Gastrocnemius medialis (tissue), 4 donors: ENCODE data around the gene LILRB2. TPM values are rescaled to one million over a fixed set of nuclear protein-coding genes. Genes with fewer than 3 reads are reported as not detected.
A peak's percentile ranks its signal among the peaks of the same experiment; 100 is the strongest.
"Not testable (repeated sequence)": the region's sequence is repeated elsewhere in the genome, so short reads cannot be mapped to it uniquely, and the experiment has no call there.

ENCODE experiments used
- ATAC-seq, 2 donors: fragments of 150-250 bp; one replicate each; pipeline ENCODE4 v1.9.1; 2016
- DNase-seq, 2 donors: peaks; one replicate each; pipeline ENCODE4 v3.0.0-alpha.2; 2019
- H3K27ac ChIP-seq, 4 donors: fragments of 200-600 bp; sonication (generic); 1 replicate in 1 of 4; 2 replicates in 3 of 4; pipeline ENCODE4 v1.5.1; 2016 to 2018; ENCODE audit warnings: mild to moderate bottlenecking in 2 of 4, moderate library complexity in 1 of 4
- H3K27me3 ChIP-seq, 3 donors: fragments of 200-600 bp; sonication (generic) in 2 of 3; 1 replicate in 1 of 3; 2 replicates in 2 of 3; pipeline versions ENCODE4 v1.5.1 to v1.6.0; 2016 to 2019; ENCODE audit warnings: mild to moderate bottlenecking in 1 of 3, moderate library complexity in 1 of 3
- H3K36me3 ChIP-seq, 2 donors: fragments of 200-600 bp; sonication (generic) in 1 of 2; one replicate each; pipeline ENCODE4 v1.5.1; 2017 to 2018
- H3K4me1 ChIP-seq, 2 donors: fragments of 200-600 bp; sonication (generic) in 1 of 2; one replicate each; pipeline ENCODE4 v1.5.1; 2016 to 2017; ENCODE audit warnings: mild to moderate bottlenecking in 2 of 2
- H3K4me3 ChIP-seq, 4 donors: fragments of 200-600 bp; sonication (generic) in 3 of 4; 1 replicate in 1 of 4; 2 replicates in 3 of 4; pipeline ENCODE4 v1.5.1; 2016 to 2019; ENCODE audit warnings: mild to moderate bottlenecking in 2 of 4
- H3K9me3 ChIP-seq, 3 donors: fragments of 200-600 bp; sonication (generic) in 2 of 3; 1 replicate in 1 of 3; 2 replicates in 2 of 3; pipeline ENCODE4 v1.5.1; 2016 to 2019
- POLR2A ChIP-seq, 2 donors: fragments of 450-650 bp; IDR thresholded peaks; one replicate each; pipeline ENCODE4 v1.6.1; 2017; ENCODE audit warnings: antibody characterized with exemption in 2 of 2, mild to moderate bottlenecking in 2 of 2, moderate library complexity in 2 of 2
- in situ Hi-C, 4 donors: fragments of 200-750 bp; cut with MboI; loops; one replicate each; pipeline versions ENCODE4 v1.15.0 to v1.8.0; 2017; ENCODE audit warnings: low sequenced_read_pairs in 4 of 4
- intact Hi-C: fragments of 100-400 bp; cut with DNase I; formaldehyde crosslinking; loops from one replicate; pipeline ENCODE4 v1.15.1; 2023; ENCODE audit warnings: low total_unique reads
- total RNA-seq, 4 donors: library from RNA; depleted of rRNA; stranded (reverse); fragments of >200 nt; gene quantifications; one replicate each; pipeline versions ENCODE4 v1.1.0 to v1.2.3, GENCODE V29; 2016
- TF ChIP-seq, protein P1 (sequence below), 5 experiments: fragments of 450-650 bp in 3 of 5; fragments of 200-600 bp in 2 of 5; sonication (generic) in 2 of 5; IDR thresholded peaks in 4 of 5; conservative IDR thresholded peaks in 1 of 5; 1 replicate in 4 of 5; 2 replicates in 1 of 5; pipeline ENCODE4 v1.5.1; 2016 to 2019; ENCODE audit warnings: antibody characterized with exemption in 5 of 5, mild to moderate bottlenecking in 3 of 5, moderate library complexity in 3 of 5

The LILRB2 gene
- total RNA-seq, 4 donors from 2014 or later = 0.61 to 1.3 (median 1.2) TPM

DNA sequence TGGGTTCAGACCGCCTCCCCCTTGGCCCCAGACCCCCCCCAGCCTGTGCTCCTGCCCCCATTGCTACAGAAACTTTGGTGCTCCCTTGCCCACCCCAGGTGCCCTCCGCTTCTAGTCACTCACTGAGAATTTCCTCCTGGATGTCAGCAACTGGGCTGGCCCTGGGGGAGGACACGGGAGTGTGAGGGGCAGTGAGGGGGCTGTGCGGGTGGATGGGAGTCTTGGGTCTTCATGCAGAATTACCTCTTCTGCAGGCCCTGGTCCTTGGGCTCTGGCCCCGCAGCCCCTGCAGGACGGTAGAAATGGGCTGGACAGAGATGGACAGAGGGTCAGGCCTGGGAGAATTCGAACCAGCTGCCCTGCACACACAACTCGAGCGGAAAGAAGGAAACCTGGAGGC is 28.7 kb downstream of the LILRB2 start:
- TF ChIP-seq, protein P1, sequence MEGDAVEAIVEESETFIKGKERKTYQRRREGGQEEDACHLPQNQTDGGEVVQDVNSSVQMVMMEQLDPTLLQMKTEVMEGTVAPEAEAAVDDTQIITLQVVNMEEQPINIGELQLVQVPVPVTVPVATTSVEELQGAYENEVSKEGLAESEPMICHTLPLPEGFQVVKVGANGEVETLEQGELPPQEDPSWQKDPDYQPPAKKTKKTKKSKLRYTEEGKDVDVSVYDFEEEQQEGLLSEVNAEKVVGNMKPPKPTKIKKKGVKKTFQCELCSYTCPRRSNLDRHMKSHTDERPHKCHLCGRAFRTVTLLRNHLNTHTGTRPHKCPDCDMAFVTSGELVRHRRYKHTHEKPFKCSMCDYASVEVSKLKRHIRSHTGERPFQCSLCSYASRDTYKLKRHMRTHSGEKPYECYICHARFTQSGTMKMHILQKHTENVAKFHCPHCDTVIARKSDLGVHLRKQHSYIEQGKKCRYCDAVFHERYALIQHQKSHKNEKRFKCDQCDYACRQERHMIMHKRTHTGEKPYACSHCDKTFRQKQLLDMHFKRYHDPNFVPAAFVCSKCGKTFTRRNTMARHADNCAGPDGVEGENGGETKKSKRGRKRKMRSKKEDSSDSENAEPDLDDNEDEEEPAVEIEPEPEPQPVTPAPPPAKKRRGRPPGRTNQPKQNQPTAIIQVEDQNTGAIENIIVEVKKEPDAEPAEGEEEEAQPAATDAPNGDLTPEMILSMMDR (IDR thresholded peaks at IDR 0.05 in 4 of 5, conservative IDR thresholded peaks at IDR 0.05 in 1 of 5) = no peak
- no peak for TF ChIP-seq POLR2A (IDR thresholded peaks at IDR 0.05)
- H3K4me1 ChIP-seq = no peaks in the 10 kb centered on the region
- no peak for DNase-seq
- H3K36me3 ChIP-seq = no peaks in the 10 kb centered on the region
- in situ Hi-C loops = no loop called here
- H3K9me3 ChIP-seq = no peaks in the 10 kb centered on the region
- intact Hi-C loops = no loop called here
- no peak for ATAC-seq
- no peak overlapping the region for H3K27ac ChIP-seq
- no peak overlapping the region for H3K4me3 ChIP-seq
- peaks cover 0 to 12% (median 5%) of the 10 kb centered on the region in 3 donors for H3K27me3 ChIP-seq

DNA sequence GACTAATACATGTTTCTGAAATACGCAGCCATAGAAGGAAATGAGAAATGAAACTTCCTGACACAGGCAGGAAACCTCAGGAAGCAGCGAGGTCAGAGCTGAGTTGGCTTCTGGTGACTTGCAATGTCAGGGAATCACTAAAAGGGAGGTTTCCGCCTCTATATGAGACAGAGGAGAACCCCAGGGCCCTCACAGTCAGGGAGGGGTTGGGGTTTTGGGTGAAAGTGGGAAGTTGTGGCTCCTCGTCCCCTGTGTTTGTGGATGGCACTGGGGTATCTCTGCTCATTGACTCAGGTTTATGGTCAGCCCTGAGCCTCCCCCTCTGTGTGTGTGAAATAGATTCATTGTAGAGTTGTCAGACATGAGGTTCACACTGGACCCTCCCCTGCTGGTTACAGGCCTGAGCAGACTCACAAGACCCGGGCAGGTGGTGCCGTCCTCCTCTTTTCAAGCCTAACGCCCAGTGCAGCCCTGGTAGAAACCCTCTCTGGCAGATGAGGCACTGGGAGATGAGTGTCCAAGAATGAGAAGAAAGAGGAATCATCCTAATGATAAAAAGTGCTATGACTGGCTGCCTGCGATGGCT is 32.8 kb downstream of the LILRB2 start:
- H3K27ac ChIP-seq = no peak overlapping the region
- no peaks in the 10 kb centered on the region for H3K36me3 ChIP-seq
- DNase-seq = peak in 1 of 2 donors; percentile 34
- H3K4me3 ChIP-seq = no peak overlapping the region
- H3K9me3 ChIP-seq = no peaks in the 10 kb centered on the region
- no peaks in the 10 kb centered on the region for H3K4me1 ChIP-seq
- peak in 1 of 2 donors; percentile 24 for ATAC-seq
- intact Hi-C loops = no loop called here
- in situ Hi-C loops = no loop called here
- TF ChIP-seq POLR2A (IDR thresholded peaks at IDR 0.05) = no peak
- TF ChIP-seq, protein P1 (IDR thresholded peaks at IDR 0.05 in 4 of 5, conservative IDR thresholded peaks at IDR 0.05 in 1 of 5) = no peak
- peaks cover 0 to 2% (median 0%) of the 10 kb centered on the region in 3 donors for H3K27me3 ChIP-seq

DNA sequence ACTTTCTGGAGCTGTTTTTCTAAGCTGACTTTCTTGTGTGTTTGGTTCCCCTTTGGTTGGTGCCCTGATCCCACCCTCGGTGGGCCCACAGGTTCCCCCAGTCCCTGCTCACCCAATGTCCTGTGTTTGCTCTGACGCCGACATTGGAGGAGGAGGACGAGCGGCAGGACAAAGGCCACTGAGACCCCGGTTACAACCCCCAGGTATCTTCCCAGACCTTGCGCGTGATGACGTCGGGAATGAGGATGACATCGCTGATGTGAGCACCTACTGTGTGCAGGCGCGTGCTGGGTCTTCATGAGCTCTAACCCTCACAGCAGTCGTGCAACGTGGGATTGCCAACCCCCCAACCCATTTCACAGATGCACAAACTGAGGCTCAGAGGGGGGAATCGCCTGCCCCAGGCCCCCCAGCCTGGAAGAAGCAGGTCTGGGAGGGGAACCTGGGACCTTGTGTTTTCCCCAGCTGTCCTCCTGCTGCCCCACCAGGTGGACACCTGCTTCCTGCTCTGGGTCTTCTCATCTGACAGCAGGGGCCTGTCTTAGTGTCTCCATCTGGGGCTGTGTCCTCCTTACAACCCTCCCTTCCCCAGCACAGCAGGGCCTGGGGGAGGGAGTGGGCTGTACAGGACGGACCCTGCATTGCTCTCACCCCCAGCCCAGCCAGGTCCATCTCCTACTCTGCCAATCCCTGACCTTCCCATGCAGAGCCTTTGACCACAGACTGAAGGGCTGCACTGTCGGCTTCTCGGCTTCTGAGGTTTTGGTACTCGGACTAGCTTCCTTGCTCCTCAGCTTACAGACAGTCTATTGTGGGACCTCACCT is 33.6 kb downstream of the LILRB2 start:
- H3K27ac ChIP-seq = no peak overlapping the region
- no peaks in the 10 kb centered on the region for H3K4me1 ChIP-seq
- H3K9me3 ChIP-seq = no peaks in the 10 kb centered on the region
- DNase-seq (no peak), ATAC-seq (no peak)
- H3K4me3 ChIP-seq = no peak overlapping the region
- H3K36me3 ChIP-seq = no peaks in the 10 kb centered on the region
- TF ChIP-seq, protein P1 (IDR thresholded peaks at IDR 0.05 in 4 of 5, conservative IDR thresholded peaks at IDR 0.05 in 1 of 5) = no peak
- no peak for TF ChIP-seq POLR2A (IDR thresholded peaks at IDR 0.05)
- intact Hi-C loops (loop anchor here (2.0 kb wide), 1 partner anchor 25 kb away; the partner anchor contains the start of gene LILRB3), in situ Hi-C loops (no loop called here)
- no peaks in the 10 kb centered on the region for H3K27me3 ChIP-seq

DNA sequence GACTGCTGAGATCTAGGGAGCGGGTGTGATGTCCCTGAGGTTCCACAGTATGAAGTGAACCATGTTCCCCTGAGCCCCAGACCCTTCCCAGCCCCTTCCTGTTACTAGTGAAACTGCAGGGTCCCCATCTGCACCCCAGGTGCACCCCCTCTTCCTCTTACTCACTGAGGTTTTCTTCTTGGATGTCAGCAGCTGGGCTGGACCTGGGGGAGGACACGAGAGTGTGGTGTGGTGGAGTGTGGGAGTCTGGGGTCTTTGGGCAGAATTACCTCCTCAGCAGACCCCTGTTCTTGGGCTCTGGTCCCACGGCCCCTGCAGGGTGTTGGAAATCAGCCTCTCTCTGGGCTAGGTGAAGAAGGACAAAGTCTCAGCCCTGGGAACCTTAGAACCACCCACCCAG is 35.0 kb downstream of the LILRB2 start:
- H3K27me3 ChIP-seq = no peaks in the 10 kb centered on the region
- ATAC-seq (no peak), DNase-seq (no peak)
- TF ChIP-seq, protein P1 (IDR thresholded peaks at IDR 0.05 in 4 of 5, conservative IDR thresholded peaks at IDR 0.05 in 1 of 5) = no peak
- in situ Hi-C loops = no loop called here
- H3K4me3 ChIP-seq = no peak overlapping the region
- no peaks in the 10 kb centered on the region for H3K4me1 ChIP-seq
- intact Hi-C loops = loop anchor here (2.0 kb wide), 1 partner anchor 23 kb away; the partner anchor contains the start of gene LILRB3
- H3K27ac ChIP-seq = no peak overlapping the region
- H3K9me3 ChIP-seq = no peaks in the 10 kb centered on the region
- no peaks in the 10 kb centered on the region for H3K36me3 ChIP-seq

DNA sequence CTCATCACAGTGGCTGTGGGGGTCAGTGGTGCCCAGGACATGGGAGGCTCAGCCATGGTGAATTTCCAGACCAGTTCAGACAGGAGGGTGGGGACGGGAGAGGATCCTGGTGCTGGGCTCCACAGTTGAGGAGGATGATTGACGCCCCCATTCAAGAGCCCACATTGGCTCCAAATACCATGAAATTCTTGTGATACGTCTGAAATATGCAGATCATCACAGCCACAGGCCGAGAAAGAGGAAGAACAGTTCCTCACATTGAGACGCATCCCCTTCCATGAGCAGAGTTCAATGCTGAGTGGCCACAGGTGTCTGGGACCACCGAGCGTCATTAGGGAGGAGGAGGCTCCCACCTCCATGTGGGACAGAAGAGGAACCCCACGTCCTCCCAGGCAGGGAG is 37.1 kb downstream of the LILRB2 start:
- H3K27ac ChIP-seq, H3K9me3 ChIP-seq, H3K4me1 ChIP-seq, in situ Hi-C loops, H3K36me3 ChIP-seq, ATAC-seq, H3K27me3 ChIP-seq, DNase-seq, H3K4me3 ChIP-seq, intact Hi-C loops: not testable (repeated sequence)

DNA sequence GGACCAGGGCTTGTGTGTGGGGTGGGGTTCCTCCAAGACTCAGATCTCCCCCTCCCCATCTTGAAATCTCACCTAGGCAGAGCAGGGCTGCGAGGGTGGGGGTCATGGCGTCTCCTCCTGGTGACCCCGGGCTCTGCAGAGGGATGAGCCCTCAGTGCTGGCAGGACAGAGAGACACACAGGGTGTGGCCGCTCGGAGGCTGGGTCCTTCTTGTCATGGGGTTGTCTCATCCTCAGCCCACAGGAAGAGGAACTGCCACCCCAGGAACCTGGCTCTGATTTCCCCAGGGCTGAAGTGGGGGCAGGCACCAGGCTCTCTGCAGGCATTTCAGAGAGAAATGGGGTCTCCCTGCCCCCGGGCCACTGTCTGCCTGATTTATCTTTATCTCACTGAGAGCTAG is 38.3 kb downstream of the LILRB2 start, which contains the start of gene LILRA6:
LILRA6 (minus strand) TSS at position 145 of the 400 bp plus-strand sequence.
- H3K27me3 ChIP-seq, intact Hi-C loops, H3K27ac ChIP-seq, H3K36me3 ChIP-seq, DNase-seq, ATAC-seq, H3K4me1 ChIP-seq, H3K4me3 ChIP-seq, H3K9me3 ChIP-seq, in situ Hi-C loops: not testable (repeated sequence)

DNA sequence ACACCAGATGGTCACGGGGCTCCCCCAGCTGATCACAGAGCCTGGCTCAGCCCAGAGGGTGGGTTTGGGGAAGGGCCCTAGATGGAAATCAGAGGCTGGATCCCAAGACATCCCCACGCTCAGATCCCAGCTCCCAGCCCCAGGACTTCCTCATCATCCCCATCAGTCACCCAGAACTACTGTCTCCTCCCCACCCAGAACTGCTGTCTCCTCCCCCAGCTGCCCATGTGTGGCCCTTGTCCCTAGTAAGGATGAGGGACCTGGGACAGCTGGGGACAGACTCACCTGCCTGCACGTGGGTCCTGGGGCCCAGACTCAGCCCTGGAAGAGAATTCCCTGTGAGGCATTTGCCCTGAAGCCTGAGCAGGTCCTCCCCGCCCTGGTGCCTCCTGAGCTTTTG is 38.7 kb downstream of the LILRB2 start:
- ATAC-seq, H3K27ac ChIP-seq, intact Hi-C loops, H3K9me3 ChIP-seq, H3K4me1 ChIP-seq, DNase-seq, H3K4me3 ChIP-seq, H3K27me3 ChIP-seq, H3K36me3 ChIP-seq, in situ Hi-C loops: not testable (repeated sequence)
